Fibroblast of peridontal ligament (primary cell): ENCODE data around the gene CXXC5.

Experiments
- DNase-seq: peaks from one replicate; pipeline ENCODE4 v3.0.0-alpha.2; 2010; ENCODE audit errors: extremely low read depth

Gene CXXC5

DNA sequence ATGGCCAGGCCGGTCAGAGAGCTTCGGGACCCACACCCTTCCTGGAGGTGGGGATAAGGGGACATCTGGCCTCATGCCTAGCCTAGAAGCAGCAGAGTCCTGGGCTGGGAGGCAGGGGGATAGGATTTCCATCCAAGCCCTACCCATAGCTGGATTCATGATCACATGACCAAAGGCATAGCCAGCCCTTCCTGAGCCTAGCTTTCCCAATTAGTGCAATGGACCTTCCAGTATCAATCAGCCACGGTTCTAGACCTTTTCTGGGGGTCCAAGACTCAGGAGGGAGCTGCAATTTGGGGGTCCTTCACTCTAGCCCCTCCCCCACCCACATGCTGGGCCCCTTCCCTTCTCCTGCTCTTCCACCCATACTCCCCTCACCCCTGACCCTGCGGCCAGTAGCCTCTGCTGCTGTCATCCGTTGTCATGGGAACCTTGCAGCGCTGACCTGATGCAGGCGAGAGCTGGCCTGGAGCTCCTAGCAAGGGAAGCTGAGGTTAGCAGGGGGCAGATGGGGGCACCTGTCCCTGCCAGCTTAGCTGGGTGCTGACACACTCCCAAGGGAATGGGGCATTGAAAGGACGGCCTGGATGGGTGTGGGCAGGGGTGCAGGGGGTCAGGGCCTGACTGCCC, 44.6 kb downstream of the CXXC5 start:
- no peak for DNase-seq

DNA sequence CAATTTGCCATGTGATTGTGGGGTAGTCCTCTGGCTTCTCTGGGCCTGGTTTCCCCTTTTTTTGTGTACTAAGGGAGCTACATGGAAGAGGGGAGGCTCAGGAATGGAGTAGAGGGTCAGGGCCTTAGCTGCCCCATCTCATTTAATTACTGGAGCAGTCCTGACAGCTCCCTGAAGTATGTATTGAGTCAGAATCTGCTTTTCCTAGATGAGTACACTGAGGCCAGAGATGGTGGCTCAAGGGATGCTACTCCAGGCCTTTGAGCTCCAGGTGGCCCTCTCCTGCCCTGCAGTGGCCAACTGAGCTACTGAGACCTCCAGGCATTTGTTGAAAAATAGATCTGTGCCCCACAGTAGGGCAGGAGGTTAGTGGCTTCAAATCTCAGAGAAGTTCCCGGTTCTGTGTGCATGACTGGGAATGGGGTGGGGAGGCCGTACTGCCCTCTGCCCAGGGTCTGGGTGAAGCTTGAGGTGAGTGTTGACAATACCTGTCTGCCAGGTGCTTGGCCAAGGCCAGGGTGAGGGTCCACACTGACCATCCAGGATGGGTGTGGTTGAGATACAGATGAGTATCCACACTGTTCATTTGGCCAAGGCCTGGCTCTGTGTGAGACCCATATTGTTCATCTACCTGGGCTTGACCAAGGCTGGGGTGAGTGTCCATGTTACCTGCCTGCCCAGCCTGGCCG, 45.7 kb downstream of the CXXC5 start:
- no peak for DNase-seq

DNA sequence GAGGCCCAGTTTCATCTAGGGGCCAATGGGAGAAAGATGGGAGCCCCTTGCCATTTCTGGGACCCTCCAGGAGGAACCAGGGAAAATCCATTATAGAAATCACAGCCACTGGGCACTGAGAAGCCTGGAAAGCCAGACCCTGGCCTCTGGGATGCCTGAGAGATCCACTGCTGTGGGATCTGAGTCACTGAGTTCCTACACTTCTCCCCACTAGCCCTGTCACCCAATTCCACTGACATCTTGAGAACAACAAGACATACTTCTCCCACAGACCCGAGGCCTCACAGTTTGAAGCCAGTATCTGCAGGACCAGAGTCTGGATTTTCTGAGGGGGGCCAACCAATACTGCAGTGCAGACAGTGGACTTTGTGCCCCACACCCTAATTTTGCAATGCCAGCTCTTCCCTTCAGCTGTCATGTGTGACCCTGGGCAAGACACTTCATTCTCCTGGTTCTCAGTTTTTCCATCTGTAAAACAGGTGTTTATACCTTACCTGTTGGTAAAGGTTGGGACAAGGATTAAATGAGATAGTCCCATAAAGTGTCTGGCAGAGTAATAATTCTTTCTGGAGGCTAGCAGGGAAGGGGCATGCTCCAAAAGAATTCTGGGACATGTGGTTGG, 46.5 kb downstream of the CXXC5 start:
- no peak for DNase-seq

DNA sequence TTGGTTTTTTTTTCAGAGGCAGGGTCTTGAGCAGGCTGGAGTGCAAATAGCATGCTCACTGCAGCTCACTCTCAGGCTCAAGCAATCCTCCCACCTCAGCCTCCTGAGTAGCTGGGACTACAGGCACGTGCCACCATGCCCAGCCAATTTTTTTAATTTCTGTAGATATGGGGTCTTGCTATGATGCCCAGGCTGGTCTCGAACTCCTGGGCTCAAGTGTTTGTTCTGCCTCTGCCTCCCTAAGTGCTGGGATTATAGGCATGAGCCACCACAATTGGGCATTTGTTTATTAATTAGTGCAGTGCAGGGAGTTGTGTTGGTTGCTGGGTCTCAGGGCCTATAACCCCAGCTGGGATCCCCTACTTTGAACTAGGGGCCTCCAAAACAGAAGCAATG, 47.0 kb downstream of the CXXC5 start:
- DNase-seq = no peak

DNA sequence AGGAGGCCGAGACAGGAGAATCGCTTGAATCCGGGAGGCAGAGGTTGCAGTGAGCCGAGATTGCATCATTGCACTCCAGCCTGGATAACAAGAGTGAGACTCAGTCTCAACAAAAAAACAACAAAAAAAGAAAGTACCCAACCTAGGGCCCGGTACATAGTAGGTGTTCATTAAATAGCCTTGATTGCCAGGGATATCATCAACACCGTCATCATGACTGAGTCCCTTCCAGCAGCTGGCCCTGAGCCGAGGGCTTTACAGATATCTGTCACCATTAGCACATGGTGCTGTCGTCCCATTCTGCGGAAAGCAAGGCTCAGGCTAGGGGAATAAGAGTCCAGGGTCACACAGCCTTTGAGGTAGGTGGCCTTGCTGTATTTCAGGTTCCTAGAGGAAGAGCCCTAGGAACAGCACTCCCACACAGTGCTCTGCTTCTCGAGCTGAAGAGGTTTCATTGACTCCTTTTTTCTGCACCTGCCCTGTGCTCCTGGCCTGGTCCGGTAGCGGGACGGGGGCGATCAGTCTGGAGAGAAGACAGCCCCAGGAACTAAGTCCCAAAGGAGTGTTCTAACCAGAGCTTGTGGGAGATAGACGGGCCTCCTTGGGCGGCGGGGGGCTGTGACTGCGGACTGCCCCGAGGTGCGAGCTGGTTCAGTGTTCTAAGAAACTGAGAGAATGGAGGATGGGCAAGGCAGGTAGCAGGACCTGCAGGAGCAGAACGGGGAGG, 48.2 kb downstream of the CXXC5 start:
- no peak for DNase-seq

DNA sequence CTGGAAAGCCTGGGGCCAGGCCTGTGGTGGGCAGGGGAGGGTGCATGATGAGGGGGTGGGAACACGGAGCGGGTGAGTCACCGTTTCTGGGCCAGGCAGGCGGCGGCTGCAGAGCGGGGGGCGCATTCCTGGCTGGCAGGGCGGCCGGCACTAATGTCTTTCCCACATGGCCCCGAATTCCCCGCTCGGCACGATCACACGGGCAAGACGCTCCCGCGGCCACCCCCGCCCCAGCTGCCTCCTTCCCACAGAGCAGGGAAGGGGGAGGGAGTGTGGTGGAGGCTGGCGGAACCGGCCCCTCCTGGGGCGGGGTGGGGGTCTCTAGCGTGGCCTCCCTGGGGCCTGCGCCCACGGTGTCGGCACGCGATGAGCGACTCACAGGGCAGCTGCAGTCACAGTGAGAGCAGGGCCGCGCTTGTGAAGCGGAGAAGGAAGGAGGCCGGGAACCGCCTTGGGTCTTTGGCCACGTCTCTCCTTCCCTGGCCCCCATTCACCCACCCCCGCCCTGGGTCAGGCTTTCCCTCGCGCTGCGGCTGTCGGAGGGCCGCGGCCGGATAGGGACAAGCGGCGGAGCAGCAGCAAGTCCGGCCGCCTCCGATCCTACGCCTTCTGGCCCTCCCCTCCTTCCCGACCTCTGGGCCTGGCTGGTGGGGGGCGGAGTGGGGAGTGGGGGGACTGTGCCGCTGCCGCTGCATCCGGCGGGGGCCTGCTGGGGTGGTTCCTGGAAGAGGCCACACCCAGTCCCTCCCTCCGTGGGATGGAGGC, 48.9 kb downstream of the CXXC5 start:
- DNase-seq = peak; percentile 80

DNA sequence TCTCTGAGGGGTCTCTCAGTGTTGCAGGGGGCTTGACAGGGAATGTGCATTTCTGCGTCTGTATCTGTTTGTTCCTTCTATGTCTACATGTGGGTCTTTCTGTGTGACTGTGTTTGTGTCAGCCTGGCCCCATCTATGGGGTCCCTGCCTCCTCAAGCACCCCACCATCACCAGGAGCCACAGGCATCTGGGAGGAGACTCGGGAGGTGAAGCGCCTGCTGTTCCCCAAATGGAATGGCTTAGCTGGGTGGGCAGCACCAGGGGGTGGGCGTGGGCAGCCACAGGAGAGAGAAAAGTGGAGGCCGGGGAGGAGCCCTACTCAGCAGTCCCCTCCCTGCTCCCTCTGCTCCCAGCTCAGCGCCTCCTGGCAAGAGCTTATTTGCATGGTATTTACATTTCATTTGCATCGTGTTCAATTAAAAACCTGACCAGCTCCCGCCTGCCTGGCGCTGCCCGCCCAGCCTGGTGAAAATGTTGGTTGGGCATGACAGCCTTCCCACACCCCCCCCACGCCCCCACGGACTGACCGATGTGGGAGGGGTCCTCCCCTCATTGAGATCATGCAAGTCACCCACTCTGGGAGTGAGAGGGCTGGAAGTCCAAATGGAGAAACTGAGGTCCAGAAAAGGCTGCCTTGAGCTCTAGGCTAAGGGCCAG, 50.5 kb downstream of the CXXC5 start:
- peak; percentile 91 for DNase-seq

DNA sequence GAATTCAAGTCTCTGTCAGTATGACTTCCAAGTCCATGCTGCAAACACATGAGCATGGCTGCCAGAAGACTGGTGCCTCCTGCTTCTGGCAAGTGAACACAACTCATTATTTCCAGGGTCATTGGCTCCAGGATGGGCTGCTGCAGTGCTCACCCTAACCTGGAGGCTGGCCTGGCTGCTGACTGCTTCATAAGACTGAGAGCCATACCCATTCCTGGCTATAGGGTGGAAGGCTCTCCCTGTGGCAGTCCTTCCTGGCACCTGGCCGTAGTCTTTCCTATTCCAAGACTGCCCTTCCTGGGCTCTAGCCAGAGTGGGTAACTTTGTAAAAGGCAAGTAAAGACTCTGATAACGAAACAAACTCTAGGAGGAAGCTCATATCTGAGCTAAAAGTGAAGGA, 51.2 kb downstream of the CXXC5 start:
- no peak for DNase-seq

DNA sequence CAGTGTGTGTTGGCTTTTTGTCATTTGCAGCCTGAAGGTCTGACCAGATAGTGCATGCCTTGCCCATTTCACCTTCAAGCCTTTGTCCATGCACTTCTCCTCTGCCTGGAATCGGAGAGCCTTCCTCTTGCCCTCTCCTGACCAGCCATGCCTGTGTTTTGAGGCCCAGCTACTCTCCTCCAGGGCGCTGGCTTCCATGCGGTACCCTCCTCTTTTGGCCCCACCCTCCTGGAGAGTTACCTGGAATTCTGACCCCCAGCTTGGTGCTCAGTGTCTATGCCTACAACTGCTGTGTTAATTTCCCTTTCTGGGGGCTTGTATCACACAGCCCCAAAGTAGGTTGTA, 52.5 kb downstream of the CXXC5 start:
- no peak for DNase-seq

DNA sequence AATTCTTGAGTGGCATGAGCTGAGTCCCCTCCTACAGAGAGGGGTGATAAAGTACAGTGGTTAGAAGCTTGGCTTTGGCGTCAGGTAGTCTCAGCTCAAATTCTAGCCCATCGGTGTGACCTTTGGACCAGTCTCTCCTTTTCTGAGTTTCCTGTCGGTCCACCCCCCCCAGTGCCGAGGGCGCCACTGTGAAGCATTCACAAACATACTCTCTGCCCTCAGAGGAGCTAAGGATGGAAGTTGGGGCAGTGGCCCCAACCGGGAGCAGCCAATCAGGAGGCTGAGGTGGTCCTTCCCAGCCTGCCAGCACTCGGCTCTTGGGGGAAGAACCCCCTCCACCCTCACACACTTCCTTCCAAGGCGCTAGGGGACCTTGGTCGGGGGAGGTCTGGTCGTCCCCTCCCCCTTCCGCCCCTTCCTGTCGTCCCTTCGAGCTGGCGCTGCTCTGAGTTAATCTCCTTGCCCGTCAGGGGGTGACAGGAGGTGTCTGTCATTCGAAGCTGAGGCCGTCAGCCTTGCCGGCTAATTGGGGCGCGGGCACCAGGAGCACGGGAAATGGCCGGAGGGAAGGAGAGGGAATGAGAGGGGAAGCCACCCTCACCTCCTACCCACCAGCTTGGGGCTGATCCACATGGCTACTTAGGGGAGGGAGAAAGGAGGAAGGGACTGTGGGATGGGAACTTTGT, 53.0 kb downstream of the CXXC5 start:
- DNase-seq = no peak

DNA sequence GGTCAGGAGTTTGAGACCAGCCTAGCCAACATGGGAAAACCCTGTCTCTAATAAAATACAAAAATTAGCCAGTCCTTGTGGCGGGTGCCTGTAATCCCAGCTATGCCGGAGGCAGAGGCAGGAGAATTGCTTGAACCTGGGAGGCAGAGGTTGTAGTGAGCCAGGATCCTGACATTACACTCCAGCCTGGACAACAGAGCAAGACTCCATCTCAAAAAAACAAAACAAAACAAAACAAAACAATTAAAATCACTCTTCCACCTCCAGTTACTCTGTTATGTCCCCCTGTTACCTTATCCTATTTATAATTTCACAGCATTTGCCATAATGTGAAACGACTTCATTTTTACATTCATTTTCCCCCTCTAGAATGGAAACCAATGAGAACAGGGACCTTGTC, 54.4 kb downstream of the CXXC5 start:
- DNase-seq = no peak

DNA sequence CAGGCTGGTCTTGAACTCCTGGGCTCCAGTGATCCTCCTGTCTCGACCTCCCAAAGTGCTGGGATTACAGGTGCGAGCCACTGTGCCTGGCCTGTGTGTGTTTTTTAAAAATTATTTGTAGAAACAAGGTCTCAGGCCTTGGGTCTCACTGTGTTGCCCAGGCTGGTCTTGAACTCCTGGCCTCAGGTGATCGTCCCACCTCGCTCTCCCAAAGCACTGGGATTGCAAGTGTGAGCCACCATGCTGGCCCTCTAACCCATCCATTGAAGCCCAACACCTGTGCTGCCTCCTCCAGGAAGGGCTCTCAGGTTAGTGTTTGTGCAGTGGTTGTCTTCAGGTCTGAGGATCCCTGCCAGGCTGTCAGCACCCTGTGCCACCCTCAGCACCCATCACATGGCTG, 56.6 kb downstream of the CXXC5 start:
- no peak for DNase-seq

DNA sequence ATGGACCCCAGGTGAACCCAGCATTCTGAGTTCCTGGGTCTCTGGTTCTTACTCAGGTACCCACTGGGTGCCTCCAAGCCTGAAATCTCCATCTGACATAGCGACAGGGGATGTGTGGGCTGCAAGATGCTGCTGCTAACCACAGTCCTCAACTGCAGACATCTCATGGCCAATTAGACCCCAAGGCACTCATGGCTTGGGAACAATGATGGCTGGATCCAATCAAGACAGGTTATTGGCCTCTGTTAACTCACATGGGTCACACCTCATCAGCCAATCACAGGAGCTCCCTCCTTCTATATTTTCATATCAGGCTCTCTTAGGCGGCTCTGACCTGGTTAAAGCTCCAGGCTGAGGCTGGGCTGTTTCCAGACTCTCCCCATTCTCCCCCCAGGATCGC, 57.0 kb downstream of the CXXC5 start:
- DNase-seq = no peak

DNA sequence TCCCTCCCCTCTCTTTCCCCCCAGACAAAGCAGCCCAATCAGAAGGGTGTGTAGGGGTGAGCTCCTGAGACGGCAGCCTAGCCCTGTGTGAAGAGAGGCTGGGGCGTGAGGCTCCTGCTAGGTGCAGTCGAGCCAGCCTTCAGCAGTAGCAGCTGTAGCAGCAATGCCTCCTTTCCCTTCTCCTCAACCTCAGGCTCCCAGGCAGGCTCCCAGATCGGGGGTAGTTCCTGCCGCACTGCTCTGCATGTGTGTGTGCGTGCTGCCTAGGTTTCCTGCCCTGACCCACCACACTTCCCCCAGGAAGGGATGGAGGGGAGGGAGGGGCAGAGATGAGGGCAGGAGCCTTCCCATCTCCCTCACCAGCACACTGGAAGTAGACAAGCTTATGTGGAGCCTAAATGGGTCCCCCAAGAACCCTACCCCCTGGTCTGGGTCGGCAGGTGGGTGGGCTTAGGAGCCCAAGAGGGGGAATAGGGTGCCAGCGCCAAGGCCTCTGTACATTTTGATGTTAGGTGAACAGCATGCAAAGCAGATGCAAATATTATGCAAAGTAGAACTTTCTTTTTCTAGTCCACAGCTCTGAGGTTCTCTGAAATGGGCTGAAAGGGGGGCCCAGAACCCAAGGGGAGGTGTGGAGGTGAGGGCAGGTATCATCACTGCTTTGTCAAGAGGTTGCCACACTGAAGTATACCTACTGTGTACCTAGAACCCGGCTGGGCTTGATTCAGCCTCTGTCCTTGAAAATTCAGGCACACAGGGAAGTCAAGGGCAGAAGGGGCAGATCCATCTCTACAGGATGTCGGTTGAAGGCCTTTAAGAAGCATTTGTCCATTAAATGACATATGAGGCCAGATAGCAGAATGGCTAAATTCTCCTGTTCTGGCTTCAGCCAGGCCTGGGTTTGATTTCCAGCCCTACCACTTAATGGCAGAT, 57.8 kb downstream of the CXXC5 start:
- DNase-seq = no peak

DNA sequence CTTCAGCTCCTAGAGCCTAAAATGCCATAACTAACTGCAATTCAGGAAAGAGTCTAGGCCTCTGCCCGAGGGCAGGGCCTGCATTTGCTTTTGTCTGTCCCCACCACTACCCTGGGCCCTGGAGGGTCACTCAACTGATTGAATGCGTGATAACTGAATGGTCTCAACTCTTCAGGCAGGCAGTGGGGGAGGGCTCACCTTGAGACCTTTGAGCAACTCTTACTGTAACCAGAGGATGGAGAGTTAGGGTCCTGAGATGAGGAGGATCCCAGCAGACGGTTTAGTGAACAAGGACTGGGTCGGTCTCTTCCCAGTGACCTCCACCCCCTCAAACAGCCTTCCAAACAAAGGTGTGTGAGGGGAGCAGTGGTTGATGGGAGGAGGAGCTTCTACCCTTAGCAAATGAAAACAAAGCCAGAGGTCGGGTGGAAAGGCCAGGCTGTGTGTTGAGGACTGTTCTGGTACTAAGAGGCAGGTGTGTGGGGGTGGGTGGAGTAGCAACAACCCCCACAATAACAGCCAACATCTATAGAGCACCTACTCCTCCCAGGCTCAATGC, 59.4 kb downstream of the CXXC5 start:
- DNase-seq = no peak

DNA sequence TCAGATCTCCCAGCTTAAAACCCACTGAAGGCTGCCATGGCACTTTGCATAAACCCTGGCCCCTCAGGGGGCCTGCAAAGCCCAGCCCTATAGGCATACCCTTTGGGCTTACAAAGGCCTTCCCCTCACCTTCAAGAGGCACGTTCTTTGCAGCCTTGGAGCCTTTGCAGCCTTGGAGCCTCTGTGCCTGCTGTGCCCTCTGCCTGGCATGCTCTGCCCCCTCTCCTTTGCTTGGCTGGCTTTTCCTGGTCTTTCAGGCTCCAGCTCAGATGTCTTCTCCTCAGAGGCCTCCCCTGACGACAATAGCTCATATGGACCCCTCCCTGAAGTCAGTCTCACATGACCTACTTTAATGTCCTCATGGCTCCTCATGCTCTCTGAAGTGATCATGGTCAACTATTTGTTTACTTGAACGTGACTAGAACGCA, 60.3 kb downstream of the CXXC5 start:
- no peak for DNase-seq

DNA sequence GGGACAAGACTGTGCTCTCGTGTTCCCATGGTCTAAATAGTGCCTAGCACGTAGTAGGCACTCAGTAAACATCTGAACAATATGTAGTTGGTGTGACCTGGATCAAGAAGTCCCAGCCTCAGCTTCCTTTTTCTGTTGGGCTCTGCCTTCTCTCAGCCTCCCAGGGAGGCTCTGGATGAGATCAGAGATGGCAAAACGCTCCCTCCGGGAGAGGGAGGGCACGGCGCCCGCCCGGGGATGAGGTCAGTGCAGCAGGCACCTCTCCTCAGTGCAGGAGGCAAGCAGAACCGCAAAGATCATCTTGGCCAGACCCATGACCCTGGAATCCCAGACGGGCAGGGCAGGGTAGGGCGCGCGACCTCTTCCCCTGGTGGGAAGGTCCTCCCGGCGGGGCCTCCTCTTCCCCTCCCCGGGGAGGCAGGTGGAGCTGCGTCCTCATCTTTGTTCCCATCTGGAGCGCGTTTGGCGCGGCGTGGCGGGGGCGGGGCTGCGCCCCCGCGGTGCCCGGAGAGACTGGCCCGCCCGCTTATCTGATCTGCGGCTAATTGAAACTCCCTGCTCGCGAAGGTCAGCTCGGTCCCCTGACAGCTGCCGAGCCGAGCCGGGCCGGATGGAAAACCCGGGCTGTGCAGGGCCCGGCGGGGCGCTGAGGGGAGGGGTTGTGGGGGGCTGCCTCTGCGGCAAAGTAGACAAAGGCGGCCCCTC, 60.9 kb downstream of the CXXC5 start:
- peak; percentile 78 for DNase-seq

DNA sequence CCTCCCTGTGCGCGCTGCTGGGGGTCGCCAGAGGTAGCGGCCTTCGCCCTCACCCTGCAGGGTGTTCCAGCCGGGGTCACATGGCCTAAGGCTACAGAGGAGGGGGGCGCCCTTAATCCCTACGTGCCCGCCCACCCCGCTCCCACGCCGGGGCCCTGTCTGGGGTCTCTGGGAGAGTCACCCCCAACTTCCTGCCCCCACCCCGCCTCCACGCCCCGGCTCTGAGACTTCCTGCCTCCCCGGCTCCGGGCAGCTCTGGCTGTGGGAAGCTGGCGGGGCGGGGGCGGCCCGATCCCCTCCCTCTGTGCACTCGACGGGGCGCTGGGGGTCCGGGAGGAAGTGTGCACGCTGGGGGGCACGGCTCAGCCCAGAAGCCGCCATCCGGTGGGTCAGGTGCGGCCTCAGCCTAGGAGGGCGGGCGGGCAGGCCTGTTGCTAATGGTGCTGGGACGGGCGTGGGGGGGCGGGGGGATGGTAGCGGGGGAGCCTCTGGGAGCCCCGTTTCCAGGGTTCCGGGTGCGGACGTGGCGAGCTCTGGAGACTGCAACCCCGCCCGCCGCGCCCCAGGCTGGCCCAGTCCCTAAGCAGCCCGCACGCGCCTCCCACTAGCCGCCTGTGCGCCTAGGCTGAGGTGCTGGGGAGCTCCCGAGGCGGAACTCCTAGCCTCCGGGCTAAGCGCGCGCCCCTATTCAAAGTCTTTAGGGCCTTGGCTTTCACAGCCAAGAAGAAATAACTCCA, 61.6 kb downstream of the CXXC5 start:
- no peak for DNase-seq
